Uterus (tissue), 2 donors: ENCODE results near the gene ZBTB33.

Source experiments
- CTCF ChIP-seq, 4 experiments: fragments of 200-600 bp in 2 of 4; fragments of 450-650 bp in 2 of 4; sonication (generic) in 2 of 4; IDR thresholded peaks; one replicate each; pipeline ENCODE4 v1.5.1; 2016 to 2019; ENCODE audit warnings: antibody characterized with exemption in 4 of 4, mild to moderate bottlenecking in 2 of 4, moderate library complexity in 1 of 4
- POLR2A ChIP-seq, 2 donors: fragments of 450-650 bp; IDR thresholded peaks; one replicate each; pipeline ENCODE4 v1.6.1; 2016; ENCODE audit warnings: antibody characterized with exemption in 2 of 2, mild to moderate bottlenecking in 1 of 2, moderate library complexity in 1 of 2

GRCh38 chrX:120213438-120214265, 37.0 kb upstream of the ZBTB33 start:
- peak; percentile 50 to 58 (median 54) for TF ChIP-seq CTCF (IDR thresholded peaks at IDR 0.05)
- TF ChIP-seq POLR2A (IDR thresholded peaks at IDR 0.05): no peak
